Activated CD8-positive, alpha-beta memory T cell treated with anti-CD3 and anti-CD28 coated beads for 48 hours (primary cell): ENCODE results near the gene USP28.
"Not testable (repeated sequence)": the region's sequence is repeated elsewhere in the genome, so short reads cannot be mapped to it uniquely, and the experiment has no call there.

Experiments
- DNase-seq, 3 experiments: peaks; one replicate each; pipeline ENCODE4 v3.0.0-alpha.2; 2020; ENCODE audit warnings: low read depth in 2 of 3, low spot score in 2 of 3

USP28 gene

GRCh38 chr11:113838005-113838404, 37.4 kb downstream of the USP28 start:
- no peak for DNase-seq

DNA sequence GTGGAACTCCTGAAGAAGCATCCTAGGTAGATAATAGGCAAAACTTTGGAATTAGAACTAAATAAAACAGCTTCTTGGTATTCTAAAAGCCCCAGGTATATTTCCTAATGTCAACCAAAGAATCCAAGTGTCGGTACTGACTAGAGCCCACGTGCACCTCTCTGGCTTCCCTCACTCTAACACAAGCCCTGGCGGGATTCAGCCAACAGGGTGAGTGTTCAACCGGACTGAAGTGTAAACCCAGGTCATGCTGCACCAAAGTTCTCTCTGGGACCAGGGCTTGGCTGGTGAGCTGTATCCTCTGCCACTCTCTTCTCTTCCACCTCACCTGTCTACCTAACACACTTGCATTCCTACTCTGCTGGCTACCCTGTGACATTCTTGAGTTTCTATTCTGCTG, 40.1 kb downstream of the USP28 start:
- no peak for DNase-seq

GRCh38 chr11:113833151-113833550, 42.2 kb downstream of the USP28 start:
- no peak for DNase-seq

GRCh38 chr11:113831314-113831713, 44.1 kb downstream of the USP28 start:
- no peak for DNase-seq

- no peak for DNase-seq
These were observed 45.6 kb downstream of the USP28 start for GRCh38 chr11:113829751-113830150.

DNA sequence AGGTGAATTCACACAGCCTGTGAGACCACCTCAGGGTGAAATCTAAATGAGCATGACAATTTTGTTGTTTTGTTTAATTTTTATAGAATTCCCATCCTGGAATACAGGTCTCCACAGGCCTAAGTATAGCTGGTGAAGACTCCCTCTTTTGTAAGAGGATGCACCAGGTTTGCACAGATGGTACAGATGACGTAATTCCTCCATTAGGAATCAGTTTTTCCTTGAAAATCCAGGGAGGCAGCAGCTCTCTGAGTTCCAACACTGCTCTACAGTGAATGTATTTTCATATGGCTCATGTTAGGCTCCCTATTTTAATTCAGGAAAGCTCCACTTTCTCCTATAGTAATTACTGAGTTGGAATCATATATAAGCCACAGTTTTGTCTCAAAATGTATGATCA, 47.2 kb downstream of the USP28 start:
- DNase-seq: no peak

DNA sequence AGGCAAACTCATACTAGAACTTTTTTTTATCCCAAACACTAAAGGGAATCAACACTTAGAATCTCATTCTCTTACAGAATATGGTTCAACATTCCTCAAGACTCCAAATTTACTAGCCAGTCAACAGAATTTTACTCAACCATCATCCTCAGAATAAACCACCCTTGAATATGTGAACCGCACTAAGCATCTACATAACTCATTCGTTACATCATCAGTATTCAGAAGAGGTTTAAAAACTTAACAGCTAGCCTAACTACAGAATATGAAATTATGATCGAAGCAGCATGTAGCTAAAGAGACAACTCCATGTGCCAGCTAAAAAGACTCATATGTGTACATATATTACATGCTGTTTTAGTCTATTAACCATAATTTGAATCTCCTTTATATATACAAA, 47.9 kb downstream of the USP28 start:
- no peak for DNase-seq

- DNase-seq: no peak
These were observed 56.9 kb downstream of the USP28 start for GRCh38 chr11:113818426-113818825.

DNA sequence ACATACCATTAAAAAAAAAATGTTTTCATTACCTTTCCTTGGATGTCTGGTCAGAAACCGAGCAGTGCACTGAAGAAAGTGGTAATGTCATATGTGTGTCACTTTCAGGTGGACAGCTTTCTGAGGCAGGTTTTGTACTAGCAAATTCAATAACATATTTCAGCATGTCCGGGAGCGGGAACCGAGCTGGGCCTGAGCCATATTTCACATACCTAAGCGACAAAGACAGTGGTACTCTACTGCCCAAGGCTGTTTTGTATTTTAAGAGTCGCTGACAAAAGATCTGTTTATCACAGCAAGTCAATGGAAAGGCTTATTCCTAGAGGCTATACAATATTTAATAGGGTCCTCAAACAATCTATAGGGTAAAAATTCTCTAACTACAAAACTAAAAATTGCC, 57.7 kb downstream of the USP28 start:
- DNase-seq: no peak

- no peak for DNase-seq
These were observed 58.2 kb downstream of the USP28 start for GRCh38 chr11:113817162-113817561.

DNA sequence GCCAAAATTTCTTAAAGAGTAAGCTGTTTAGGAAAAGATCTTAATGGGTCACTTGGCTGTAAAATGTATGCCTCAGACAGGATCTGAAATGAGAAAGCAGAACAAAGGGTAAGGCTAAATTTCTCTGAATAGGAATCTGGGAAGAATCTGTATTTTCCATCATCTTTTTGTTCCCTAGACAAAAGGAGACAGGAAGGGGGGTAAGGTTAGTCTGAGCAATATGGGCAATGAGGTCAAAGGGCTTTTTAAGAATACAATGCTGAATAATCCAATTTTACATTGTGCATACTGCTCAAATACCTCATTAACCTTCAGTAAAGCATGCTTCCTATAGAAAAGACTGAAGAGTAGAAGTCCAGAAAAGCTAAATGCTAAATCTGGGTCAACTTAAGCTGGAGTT, 61.2 kb downstream of the USP28 start:
- DNase-seq: no peak

GRCh38 chr11:113808931-113809330, 66.4 kb downstream of the USP28 start:
- no peak for DNase-seq

DNA sequence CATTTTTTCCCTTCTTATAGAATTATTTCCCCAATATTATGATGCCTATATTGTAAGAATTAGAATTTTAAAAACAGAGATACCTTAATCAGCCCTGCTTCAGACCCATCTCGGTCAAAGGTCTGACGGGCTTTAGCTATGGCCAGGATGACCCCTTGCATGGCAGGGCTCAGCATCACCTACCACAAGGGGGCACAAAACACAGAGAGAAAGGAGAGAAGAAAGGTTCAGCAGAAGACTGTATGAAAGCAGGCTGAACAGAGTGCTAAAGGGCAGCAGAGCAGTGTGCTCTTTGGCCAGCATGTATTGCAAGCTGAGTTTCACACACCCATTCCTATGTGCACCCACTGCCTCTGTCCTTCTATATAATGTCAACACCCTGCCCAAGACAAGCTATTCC, 69.0 kb downstream of the USP28 start:
- no peak for DNase-seq

GRCh38 chr11:113805640-113806039, 69.7 kb downstream of the USP28 start:
- DNase-seq: no peak

GRCh38 chr11:113802621-113803020, 72.8 kb downstream of the USP28 start:
- no peak for DNase-seq

DNA sequence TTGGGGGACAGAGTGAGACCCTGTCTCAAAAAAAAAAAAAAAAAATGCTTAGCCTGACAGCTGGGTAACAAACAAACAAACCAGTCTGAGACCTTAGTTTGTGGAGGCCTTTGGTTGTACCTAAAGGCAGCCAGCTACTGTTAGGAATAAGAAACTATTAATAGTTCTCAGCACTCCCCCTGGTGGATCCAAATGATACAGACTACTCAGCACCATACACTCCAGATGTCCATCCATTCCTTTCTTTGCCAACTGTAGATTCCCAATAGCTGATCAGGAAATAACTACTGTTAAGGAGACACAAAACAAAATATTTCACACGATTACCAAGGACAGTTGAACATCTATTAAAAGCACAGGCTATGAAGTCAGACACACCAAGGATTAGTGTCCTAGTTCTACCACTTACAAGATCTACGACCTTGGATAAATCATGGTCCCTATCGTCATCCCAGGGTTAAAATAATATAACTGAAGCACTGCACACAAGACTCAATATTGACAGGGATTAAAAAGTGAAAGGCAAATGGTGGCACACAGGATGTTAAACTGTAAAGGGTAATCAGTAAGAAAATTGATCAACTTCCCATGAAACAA, 78.6 kb downstream of the USP28 start:
- DNase-seq: no peak

GRCh38 chr11:113789675-113790320, 85.6 kb downstream of the USP28 start:
- no peak for DNase-seq

- DNase-seq: not testable (repeated sequence)
These were observed 86.4 kb downstream of the USP28 start for GRCh38 chr11:113789016-113789415.

DNA sequence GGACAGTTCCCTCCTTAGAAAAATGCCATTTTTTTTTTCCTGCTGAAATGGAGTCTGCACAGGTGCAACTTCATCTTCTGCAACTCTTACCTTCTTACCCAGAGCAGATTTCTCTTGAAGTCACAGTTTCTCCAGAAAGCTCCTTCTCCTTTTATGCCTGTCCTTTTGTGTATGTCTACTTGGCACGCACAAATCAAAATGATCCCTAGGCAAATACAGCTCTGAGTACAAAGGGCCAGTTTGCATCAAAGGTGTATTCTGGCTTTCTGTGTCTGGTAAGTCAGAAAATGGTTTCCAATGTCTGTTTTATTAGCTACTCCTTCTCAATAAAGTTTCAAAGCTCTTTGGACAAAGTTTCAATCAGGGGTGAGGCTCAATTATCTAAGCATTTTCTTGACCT, 93.2 kb downstream of the USP28 start:
- no peak for DNase-seq

DNA sequence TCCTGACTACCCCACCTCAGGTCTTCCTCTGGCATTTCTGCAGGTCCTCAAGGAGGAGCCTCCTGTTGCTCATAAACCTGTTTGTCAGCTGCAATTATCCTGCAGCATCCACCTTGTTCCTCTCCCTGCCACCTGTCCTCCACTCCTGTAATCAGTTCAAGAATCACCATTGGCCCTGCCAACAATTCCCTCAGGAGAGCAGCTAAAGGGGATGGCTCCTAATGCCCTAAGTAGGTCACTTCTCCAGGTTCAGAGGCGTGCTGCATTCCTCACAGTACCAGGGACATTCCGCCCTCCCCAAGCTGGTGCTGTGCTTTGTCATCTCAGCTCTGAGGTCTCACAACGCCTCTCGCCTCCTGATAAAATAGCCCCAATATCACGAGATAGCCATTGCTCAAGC, 93.7 kb downstream of the USP28 start:
- DNase-seq: no peak

- no peak for DNase-seq
These were observed 95.9 kb downstream of the USP28 start, which contains the start of gene CLDN25 for GRCh38 chr11:113779496-113779895. TSS of gene CLDN25 (plus strand) at chr11:113779796. CDS start at chr11:113779796, 0 bp downstream.

DNA sequence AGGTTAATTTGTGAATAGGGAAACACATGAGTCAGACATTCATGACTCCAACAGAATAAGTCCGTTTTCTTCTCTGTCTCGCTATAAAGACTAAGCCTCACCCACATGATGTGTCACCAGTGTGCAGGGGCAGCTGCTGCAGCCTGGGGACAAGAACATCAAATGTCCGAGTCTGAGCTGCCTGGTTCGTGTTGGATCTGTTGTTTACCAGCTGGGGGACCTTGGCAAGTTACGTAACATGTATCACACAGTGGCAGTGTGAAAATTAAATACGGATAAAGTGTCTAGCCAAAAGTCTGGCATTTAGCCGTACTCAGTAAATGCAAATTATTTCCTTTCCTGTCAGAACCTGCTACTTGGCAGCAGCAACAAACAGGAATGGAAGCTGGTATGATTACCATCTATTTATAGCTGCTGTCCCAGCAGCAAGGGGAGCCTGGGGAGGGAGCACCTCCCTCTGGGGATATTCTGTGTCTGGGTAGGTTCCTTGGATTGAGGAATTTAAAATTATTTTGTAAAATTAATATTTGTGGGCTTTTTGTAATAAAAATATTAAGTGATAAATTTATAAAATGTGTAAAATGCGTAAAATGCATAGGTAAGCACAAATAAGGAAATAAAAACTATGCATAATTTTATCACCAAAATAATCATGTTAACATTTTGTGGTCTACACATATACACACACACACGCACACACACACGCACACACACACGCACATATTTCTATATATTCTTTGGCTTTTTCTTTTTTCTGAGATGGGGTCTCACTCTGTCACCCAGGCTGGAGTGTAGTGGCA, 97.1 kb downstream of the USP28 start:
- DNase-seq: no peak
